ENCODE results near the gene MYOF. TPM values are rescaled to one million over a fixed set of nuclear protein-coding genes. Genes with fewer than 3 reads are reported as not detected.

MYOF gene
- total RNA-seq, 4 donors from 2014 or later: 77.8 to 174 (median 116) TPM

- WGBS: 93% methylated on average over 4 of the region's 4 CpGs
- Histone ChIP-seq H3K4me1 (peaks cover 38% of the 10 kb centered on the region), H3K27me3 (no peaks in the 10 kb centered on the region), H3K4me3 (no peak overlapping the region), H3K9me3 (no peaks in the 10 kb centered on the region), H3K27ac (no peak overlapping the region), H3K36me3 (peaks cover 8% of the 10 kb centered on the region)
- TF ChIP-seq POLR2A (IDR thresholded peaks at IDR 0.05) (no peak), CTCF (IDR thresholded peaks at IDR 0.05) (no peak), POLR2AphosphoS5 (IDR thresholded peaks at IDR 0.05) (no peak), EP300 (IDR thresholded peaks at IDR 0.05) (no peak)
- DNase-seq (ENCODE audit: low spot score in 2 of 2): no peak
Measured at GRCh38 chr10:93416824-93417223, 65.3 kb downstream of the MYOF start.

GRCh38 chr10:93415693-93416092 lies 66.4 kb downstream of the MYOF start:
- 64% methylated on average over 6 of the region's 6 CpGs for WGBS
- H3K36me3 ChIP-seq: peaks cover 8% of the 10 kb centered on the region
- H3K4me3 ChIP-seq: no peak overlapping the region
- H3K27ac ChIP-seq: no peak overlapping the region
- H3K9me3 ChIP-seq: no peaks in the 10 kb centered on the region
- TF ChIP-seq EP300 (IDR thresholded peaks at IDR 0.05): no peak
- H3K4me1 ChIP-seq: peaks cover 26% of the 10 kb centered on the region
- H3K27me3 ChIP-seq: no peaks in the 10 kb centered on the region
- DNase-seq (ENCODE audit: low spot score in 2 of 2): no peak

- no peak overlapping the region for H3K4me3 ChIP-seq
- TF ChIP-seq CTCF (IDR thresholded peaks at IDR 0.05) (no peak), POLR2A (IDR thresholded peaks at IDR 0.05) (no peak), POLR2AphosphoS5 (IDR thresholded peaks at IDR 0.05) (no peak)
- 42% methylated on average over 3 of the region's 3 CpGs for WGBS
- DNase-seq (ENCODE audit: low spot score in 2 of 2): no peak
- H3K9me3 ChIP-seq: no peaks in the 10 kb centered on the region
- H3K4me1 ChIP-seq: peaks cover 22% of the 10 kb centered on the region
- H3K36me3 ChIP-seq: peaks cover 28% of the 10 kb centered on the region
- no peaks in the 10 kb centered on the region for H3K27me3 ChIP-seq
- H3K27ac ChIP-seq: peak overlapping the region; percentile 4
Measured at GRCh38 chr10:93413252-93413689, 68.9 kb downstream of the MYOF start.

- no peak for TF ChIP-seq CTCF (IDR thresholded peaks at IDR 0.05)
- no peak for TF ChIP-seq POLR2AphosphoS5 (IDR thresholded peaks at IDR 0.05)
- no peak for TF ChIP-seq POLR2A (IDR thresholded peaks at IDR 0.05)
- TF ChIP-seq EP300 (IDR thresholded peaks at IDR 0.05): no peak
- H3K4me3 ChIP-seq: no peak overlapping the region
- peak overlapping the region; percentile 4 for H3K27ac ChIP-seq
- H3K9me3 ChIP-seq: no peaks in the 10 kb centered on the region
- WGBS: 48% methylated on average over 4 of the region's 7 CpGs
- H3K27me3 ChIP-seq: no peaks in the 10 kb centered on the region
- H3K36me3 ChIP-seq: peaks cover 32% of the 10 kb centered on the region
- DNase-seq (ENCODE audit: low spot score in 2 of 2): no peak
- peaks cover 19% of the 10 kb centered on the region for H3K4me1 ChIP-seq
Measured at GRCh38 chr10:93412801-93413200, 69.3 kb downstream of the MYOF start.

- Histone ChIP-seq H3K9me3 (no peaks in the 10 kb centered on the region), H3K27ac (no peak overlapping the region), H3K4me1 (peaks cover 15% of the 10 kb centered on the region), H3K27me3 (no peaks in the 10 kb centered on the region), H3K4me3 (no peak overlapping the region), H3K36me3 (peaks cover 33% of the 10 kb centered on the region)
- WGBS: 88% methylated on average over 6 of the region's 6 CpGs
- TF ChIP-seq CTCF (IDR thresholded peaks at IDR 0.05) (no peak), POLR2AphosphoS5 (IDR thresholded peaks at IDR 0.05) (no peak), POLR2A (IDR thresholded peaks at IDR 0.05) (no peak), EP300 (IDR thresholded peaks at IDR 0.05) (no peak)
- no peak for DNase-seq (ENCODE audit: low spot score in 2 of 2)
Measured at GRCh38 chr10:93410697-93411348, 71.3 kb downstream of the MYOF start.

GRCh38 chr10:93408783-93409182 lies 73.4 kb downstream of the MYOF start:
- no peaks in the 10 kb centered on the region for H3K27me3 ChIP-seq
- H3K4me1 ChIP-seq: peaks cover 10% of the 10 kb centered on the region
- no peaks in the 10 kb centered on the region for H3K9me3 ChIP-seq
- no peak overlapping the region for H3K4me3 ChIP-seq
- no peak overlapping the region for H3K27ac ChIP-seq
- 80% methylated on average over 8 of the region's 8 CpGs for WGBS
- TF ChIP-seq POLR2AphosphoS5 (IDR thresholded peaks at IDR 0.05) (no peak), CTCF (IDR thresholded peaks at IDR 0.05) (no peak), POLR2A (IDR thresholded peaks at IDR 0.05) (no peak), EP300 (IDR thresholded peaks at IDR 0.05) (no peak)
- no peak for DNase-seq (ENCODE audit: low spot score in 2 of 2)
- peaks cover 42% of the 10 kb centered on the region for H3K36me3 ChIP-seq

Data from suprapubic skin (tissue), 4 donors.